Colon (tissue), 2 donors: Measurements from ENCODE around the gene GABRG2.

Source experiments
- FAIRE-seq: peaks from 2 replicates; lab custom pipeline; 2012; peaks lifted over from hg19 to GRCh38; lab: Jason Lieb, UNC
- donor health status: control.
- donor health status: control.

GABRG2 gene

DNA sequence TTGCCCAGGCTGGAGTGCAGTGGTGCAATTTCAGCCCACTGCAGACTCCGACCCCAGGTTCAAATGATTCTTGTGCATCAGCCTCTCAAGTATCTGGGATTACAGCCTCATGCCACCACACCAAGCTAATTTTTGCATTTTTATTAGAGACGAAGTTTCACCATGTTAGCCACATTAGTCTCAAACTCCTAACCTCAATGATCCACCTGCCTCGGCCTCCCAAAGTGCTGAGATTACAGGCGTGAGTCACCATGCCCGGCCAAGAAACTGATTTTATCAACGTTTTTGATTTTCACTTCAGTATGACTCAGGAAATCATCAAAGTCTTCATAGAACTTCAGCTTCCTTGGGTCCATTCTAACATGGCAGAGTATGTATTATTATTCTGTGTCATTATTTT, 125.4 kb downstream of the GABRG2 start:
- FAIRE-seq = no peak

DNA sequence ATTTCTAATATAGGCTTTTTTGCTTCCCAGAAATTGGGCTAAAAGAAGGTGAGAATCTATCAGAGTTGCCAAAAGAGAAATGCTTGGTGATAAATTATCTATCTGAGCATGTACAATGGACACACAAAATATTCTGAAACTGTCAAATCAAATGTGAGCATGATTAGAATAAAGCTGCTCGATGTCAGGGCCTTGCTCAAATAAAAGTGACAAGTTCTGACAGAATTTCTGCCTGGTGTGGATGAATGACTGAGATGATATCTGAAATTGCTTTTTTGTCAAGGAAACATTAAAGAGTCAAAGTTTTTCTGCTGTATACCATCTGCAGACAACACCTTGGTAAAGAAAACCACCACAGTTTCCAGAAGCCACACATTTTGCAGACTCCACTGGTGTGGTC, 128.8 kb downstream of the GABRG2 start:
- no peak for FAIRE-seq

DNA sequence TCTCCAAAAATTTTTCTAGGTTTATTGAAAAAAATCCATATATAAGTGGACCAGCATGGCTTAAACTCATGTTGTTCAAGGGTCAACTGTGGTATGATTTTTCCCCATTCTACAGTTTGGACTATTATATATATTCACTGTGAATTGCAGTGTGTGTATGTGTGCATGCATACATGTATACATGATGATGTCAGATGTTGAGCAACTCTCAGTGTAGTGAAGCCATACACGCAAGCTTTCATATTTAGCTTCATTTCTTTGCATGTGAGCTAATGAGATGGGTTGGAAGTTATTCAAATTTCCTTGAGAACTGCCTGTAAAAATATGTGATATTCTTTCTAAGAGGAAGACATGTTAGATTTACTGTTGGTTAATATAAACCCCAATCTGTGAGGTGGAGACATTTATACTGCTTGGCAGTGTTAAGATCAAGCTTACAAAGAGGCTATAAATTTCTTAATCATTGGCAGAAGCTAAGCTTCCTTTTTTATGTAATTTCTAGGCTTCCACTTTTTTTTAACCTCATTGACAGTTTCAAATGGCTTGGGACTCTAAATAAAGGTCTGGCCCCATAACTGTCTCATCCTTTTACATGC, 134.8 kb downstream of the GABRG2 start:
- no peak for FAIRE-seq
